IPS DF 4.7 (cell line): ENCODE results near the gene CRIP3.
"Not testable (repeated sequence)": the region's sequence is repeated elsewhere in the genome, so short reads cannot be mapped to it uniquely, and the experiment has no call there.

Experiments used
- DNase-seq: peaks from one replicate; pipeline ENCODE4 v3.0.0-alpha.2; 2013; ENCODE audit warnings: low spot score; ENCODE audit errors: extremely low read depth

Gene CRIP3, protein sequence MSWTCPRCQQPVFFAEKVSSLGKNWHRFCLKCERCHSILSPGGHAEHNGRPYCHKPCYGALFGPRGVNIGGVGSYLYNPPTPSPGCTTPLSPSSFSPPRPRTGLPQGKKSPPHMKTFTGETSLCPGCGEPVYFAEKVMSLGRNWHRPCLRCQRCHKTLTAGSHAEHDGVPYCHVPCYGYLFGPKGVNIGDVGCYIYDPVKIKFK

DNA sequence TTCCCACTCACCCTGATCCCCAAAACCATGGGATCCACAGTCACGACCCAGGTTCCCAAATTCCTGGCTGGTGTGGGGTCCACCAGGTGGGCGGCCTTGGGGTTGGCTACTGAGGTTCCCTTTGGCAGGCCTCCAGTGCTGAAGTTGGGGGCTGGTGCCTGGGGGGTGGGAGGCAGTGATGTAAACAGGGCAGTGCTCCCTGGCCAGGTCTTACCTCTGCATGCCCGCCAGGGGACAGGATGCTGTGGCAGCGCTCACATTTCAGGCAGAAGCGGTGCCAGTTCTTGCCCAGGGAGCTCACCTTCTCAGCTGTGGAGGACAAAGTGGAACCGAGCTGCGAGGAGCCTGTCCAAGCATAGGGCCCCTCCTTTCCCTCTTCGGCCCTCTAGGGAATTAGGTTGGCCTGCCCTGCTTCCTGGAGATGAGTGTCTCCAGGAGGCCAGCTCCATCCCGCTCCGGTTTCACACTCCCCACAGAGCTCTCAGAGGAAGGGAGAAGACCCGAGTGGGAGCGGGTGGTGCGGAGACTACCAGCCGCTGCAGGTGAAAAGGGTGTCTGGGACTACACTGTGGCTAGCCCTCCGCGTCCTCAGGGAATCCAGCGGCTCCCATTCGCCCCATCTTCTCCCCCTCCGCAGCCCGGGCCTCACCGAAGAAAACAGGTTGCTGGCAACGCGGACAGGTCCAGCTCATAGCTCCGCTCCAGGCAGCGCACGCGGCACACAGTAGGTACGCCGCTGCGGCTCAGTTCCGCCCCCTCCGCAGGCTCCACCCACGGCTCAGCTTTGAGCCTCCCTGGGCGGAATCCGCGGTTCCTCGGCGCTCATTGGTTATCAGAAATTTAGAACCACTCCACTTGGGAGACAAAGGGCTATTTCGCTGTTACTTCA, at the start of gene CRIP3:
TSS of gene CRIP3 (minus strand) at position 726 of the 889 bp plus-strand sequence. CDS start at position 692, 34 bp downstream.
- peak; percentile 44 for DNase-seq

DNA sequence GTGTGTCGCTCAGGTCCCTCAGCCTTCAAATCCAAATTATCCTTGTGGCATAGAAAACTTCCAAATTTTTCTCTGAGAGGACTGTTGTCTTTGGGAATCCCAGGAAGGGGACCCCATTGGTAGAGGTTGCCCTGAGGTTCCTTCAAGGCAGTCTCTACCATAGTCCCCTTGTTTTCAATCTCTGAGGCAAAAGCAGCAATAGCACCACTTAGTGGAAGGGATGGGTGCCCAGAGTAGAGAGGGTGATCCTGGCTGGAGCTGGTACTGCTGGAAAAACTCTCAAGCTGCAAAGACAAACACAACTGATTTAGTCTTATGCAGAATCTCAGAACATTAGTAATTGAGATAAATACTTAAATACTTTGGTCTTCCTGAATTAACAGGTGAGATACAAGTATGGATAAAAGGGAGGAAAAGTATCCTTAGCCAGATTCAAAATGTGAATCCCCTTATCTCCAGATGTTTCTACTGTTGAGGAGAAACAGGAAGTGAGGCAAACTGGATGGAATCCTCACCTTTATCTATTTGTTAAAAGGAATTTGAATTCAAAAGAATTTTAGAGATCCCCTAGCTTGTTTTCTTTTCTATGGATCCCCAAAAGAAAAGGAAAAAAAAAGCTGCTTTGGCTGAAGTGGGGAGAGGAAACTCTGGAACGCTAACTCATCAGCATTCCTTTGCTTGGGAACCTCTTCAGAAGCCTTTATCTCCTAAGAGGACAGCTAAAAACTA, 47.4 kb upstream of the CRIP3 start:
- DNase-seq = no peak

DNA sequence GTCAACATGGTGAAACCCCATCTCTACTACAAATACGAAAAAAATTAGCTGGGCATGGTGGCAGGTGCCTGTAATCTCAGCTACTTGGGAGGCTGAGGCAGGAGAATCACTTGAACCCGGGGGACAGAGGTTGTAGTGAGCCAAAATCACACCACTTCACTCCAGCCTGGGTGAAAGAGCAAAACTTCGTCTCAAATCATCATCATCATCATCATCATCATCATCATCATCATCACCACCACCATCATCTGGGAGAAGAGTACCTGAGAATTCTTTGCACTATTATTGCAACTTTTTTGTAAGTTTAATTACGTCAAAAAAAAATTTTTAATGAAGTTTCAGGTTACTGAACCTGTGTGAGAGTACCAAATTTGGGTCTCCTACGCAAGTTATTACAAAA, 43.3 kb upstream of the CRIP3 start:
- DNase-seq = not testable (repeated sequence)

DNA sequence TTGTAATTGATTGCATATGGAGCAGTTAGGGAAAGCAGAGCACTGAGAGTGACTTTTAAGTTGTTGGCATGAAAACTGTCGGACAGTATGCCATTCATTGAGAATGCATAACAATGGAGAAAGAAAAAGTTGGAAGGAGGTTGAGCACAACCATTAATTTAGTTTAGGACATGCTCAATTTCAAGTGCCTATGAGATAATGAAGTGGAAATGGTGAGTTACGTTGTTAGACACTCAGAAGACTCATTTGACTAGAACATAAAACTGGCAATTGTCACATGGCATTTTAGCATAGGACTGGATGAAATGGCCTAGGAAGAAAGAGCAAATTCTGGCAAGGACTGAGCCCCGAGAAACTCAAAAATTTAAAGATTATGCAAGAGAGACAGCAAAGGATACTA, 38.8 kb upstream of the CRIP3 start:
- no peak for DNase-seq

DNA sequence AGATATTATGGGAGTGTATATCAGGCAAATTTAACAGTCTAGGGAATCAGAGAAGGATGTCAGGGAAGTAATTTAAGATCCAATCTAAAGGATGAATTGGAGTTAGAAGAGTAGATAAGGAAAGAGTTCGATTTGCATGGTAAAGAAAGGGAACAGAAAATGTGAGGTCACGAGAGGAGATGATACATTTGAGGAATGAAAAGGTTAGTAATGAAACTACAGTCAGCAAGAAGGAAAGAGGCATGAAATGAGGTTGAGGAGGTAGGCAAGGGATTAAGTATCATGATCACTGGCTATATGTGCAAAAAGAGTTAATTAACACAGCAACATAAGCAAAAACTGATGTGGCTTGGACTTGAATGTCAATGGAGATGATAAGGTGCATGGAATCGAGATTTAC, 38.4 kb upstream of the CRIP3 start:
- DNase-seq = no peak

DNA sequence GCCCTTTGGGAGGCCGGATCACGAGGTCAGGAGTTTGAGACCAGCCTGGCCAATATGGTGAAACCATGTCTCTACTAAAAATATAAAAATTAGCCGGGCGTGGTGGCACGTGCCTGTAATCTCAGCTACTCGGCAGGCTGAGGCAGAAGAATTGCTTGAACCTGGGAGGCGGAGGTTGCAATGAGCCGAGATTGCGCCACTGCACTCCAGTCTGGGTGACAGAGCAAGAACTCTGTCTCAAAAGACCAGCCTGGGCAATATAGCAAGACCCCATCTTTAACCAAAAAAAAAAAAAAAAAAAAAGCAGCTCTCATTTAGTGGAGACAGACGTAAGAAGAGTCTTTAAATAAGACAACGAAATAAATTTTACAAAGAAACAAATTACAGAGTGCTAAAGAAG, 37.6 kb upstream of the CRIP3 start:
- DNase-seq = not testable (repeated sequence)

DNA sequence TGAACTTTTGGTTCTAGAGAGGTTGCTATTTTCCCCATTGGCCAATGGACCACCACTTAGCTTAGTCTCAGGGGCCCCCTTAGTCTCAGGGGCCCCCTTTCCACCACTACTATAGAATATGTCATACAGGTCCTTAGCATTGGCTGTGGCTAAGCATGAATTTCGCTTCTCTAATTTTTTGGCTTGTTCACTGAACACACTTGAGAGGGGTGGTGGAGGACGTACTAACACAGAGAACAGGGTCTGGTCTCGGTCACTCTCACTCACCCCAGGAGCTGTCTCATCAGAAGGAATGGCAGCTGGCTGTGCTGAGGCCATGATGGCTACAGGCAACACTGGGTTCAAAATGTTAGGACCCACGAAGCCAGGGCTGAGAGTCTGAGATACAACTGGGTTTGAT, 30.5 kb upstream of the CRIP3 start:
- DNase-seq = no peak

DNA sequence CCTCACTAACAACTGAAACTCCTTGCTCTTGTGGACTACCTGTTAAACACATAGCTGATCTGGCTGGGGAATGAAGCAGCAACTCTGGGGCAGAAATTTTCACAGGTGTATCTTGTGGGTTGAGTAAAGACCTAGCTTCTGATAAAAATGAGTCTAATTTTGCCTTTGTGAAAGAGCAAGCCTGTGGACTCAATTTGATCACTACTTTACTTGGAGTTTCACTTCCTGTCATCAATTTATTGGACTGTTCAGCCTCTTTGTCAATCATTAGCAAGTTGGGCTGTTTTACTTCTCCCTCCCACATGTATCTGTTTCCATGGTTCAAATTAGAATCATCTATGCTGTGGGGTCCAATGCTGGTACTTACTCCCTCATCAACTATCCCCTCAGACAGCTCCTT, 29.6 kb upstream of the CRIP3 start:
- DNase-seq = no peak

DNA sequence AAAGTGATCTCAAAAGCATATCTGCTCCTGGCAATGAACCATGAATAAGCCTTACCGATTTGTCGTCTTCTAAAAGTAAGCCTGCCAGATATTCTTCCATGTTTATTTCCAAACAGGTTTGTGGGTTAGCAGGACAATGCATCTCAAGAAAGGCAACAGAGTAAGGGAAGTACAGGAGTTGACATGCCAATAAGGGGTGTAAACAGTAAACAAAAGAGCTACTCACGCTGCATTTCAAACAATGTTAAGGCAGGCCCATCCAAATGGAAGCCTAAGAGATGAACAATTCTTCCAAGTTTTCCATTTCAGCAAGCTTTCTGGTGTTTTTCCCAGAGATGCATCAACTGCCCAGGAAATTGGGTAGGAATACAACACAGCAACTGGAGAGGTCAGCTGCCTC, 27.8 kb upstream of the CRIP3 start:
- no peak for DNase-seq

DNA sequence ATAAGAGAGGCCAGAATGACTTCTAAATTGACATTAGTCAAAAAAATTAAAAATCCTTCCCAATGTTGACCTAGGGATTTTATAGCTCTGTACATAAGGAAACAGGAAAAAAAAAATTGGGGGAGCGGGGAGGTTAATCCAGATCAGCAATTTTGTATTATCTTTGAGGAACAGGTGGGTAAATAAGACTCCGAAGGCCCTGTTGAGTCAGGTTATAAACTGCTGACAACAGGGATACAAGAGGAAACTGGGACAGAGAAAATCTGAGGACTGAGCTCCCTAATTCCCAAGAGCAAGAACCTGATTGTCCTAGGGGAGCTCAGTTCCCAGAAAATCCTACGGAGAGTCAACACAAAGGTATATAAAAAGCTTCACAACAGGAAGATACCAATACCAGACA, 26.8 kb upstream of the CRIP3 start:
- DNase-seq = no peak

DNA sequence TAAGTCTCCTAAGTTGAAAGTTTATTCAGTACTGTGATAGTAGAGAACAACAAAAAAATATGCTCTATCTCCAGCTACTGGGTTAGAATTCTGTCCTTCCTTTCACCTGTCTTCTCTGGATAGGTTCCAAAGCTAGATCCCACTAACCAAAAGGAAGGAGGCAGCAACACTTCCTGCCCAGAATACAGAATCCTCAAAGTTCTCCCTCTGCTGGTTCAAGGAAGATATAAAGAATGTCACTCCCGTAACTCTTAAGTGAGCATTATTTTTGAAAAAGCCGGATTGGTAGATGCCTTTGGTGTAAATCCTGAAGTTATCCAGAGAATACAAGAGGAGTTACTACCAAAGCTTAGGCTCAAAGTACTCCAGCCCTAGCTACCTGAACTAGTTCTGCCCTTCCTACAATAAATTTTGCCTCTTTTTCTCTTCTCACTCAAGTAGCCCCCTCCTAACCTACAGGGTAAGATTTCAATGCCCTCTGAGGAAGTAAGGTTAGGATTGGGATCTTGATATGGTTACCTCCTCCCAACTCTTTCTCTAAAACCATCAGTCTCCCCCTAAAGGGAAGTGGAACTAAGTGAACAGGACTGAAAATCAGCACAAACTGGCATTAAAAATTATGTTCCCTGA, 26.0 kb upstream of the CRIP3 start:
- peak; percentile 41 for DNase-seq

DNA sequence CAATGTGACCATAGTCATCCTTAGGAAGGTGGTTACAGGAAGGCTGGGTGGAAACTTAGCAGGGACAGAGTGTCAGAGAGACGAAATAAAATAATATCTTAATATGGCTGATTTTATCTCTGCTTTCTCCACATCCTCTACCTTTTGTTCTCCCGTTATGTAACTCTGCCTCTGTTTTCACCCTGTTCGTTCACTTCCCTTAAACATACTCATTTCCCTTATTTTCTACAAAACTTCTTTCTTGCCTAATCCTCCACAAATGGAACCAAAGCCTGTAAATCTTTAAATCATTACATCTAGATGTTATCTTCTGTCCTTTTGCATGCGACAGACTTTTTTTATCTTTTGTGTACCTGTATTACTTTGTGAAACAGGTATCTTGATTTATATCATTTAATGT, 23.3 kb upstream of the CRIP3 start:
- no peak for DNase-seq

DNA sequence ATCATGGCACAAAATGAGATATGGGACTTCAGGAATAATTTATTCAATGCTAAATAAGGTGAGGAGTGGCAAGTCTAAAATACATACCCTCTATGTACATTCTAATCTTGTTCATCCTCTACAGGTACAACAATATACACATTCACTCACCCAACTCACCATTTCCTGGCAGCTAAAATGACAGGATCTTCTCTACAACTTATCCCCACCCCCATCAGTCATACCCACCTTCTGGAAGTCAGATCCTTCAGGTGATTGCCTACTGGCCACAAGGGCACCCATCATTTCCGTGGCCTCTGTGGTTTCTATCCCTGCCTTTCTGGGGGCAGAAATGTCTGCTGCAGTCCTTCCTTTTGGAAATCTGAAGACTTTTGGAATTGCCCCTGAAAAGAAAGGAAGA, 22.8 kb upstream of the CRIP3 start:
- DNase-seq = no peak

DNA sequence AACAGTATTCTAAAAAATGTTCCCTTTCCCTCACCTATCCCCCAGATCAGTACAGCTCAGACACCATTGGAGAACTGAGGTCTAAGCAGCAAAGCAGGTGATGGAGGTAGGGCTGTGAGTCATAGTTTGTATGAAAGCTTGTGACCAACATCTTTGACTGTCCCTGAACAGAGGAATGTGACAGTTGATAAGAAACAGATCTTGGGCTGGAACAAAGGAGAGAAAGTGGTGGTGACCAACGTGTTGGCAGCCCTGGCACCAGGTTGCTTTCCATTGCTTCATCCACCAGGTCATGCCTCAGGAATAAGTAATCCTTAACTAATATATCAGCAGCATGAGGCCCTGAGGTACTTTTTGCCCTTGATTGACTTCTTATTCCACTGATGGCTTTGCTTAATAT, 19.9 kb upstream of the CRIP3 start:
- no peak for DNase-seq

DNA sequence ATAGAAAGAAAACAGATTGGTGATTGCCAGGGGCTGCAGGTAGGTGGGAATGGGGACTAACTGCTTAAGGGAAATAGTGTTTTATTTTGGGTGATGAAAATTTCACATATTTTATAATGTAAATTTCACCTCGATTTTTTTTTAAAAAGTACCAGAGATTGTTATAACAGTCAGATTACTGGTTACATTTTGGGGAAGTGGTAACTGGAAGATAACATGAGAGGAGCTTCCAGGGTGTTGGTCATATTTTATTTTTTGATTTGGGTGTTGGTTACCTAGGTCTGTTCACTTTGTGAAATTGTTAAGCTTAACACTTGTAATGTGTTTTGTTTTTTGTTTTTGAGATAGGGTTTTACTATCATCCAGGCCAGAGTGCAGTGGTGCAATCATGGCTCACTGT, 17.2 kb upstream of the CRIP3 start:
- DNase-seq = no peak

DNA sequence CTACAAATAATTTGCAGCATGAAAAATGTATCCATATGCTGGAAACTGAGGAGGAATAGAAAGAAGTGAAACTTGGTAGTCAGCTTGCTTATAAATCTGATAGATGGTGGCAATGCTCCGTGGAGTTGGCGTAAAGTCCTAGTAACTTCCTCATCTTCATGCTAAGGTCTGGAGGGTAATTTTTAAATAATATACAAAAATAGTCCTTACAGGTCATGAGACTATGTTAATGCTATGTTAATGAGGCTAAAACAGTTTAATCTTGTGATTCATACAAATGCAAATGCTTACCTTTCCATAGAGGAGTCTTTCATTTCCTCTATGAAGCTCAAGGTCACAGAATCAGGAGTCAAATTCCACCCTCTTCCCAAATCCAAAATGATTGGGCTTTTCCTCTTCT, 9.4 kb upstream of the CRIP3 start:
- DNase-seq = no peak

DNA sequence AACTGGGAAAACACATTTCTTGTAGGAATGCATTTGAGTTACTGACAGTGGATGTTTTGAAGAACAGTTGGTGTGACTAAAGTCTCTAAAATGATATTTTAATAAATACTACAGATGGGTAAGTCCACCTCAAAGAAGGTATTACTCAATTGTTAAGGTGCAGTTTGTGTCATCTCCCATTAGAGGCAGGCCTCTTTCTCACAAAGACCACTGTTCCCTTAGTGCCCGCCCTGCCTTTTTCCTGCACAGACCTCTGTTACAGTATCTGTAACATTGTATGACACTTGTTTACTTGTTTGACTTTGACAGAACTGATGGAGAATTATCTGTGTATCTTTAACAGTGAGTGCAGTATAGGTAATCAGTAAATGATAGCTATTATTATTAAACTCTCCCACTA, 5.2 kb upstream of the CRIP3 start:
- DNase-seq = no peak

DNA sequence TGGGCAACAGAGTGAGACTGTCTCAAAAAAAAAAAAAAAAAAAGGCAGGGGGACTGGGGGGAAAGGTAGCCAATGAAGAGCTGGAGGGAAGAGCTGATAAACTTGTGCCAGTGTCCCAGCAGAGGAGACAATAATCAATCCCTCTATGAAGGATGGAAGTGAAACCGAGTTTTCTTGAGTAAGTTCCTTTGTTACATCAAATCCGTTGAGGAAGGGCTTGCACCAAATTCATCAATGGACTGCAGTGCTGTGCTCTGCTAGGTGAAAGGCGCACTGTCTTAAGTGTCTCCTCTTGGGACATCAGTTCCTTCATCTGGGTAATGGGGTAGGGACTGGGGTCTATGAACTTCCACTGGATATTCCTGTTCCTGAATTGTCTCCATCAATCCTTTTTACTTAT, 3.0 kb upstream of the CRIP3 start:
- no peak for DNase-seq

DNA sequence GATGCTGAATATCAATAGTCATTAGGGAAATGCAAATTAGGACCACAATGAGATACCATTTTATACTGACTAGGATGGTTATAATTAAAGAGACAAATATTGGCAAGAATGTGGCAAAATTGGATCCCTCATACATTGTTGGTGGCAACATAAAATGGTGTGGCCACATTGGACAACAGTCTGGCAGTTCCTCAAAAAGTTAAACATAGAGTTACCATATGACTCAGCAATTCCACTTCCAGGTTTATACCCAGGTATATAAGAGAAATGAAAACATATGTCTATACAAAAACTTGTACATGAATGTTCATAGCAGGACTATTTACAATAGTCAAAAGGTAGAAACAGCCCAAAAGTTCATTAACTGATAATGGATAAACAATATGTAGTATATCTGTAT, 2.0 kb upstream of the CRIP3 start:
- no peak for DNase-seq

DNA sequence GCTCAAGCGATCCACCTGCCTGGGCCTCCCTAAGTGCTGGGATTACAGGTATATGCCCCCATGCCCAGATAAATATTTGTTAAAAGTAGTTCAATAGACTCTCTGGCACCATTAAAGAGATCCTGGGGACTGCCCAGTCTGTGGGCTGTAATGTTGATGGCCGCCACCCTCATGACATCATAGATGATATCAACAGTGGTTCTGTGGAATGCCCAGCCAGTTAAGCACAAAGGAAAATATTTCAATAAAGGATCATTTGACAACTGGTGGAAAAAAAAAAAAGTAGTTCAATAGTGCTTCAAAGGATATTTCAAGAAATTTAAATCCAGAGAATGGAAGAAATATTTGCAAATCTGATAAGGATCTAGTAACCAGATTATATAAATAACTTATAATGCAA, 1.5 kb upstream of the CRIP3 start:
- no peak for DNase-seq

DNA sequence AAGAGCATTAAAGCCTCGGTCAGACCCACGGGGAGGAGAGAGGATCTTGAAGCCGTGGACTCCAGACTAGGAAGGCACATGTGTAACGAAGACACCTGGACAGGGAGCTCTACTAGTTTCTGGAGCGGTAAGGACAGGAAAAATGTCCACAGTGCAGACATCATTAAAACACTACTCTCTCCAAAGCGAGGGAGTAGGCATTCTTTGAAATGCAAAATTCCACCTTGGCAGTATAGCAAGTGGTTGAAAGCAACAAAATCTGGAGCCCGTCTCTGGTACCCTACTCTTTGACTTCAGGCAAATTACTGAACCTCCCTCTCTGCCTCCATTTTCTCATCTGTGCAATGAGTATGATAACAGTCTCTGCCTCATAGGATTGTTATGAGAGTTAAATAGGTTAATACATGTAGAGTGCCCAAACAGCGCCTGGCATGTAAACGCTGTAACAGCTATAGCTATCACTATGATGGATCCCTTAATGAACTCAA, 408 bp upstream of the CRIP3 start:
- DNase-seq = no peak
